SK-N-SH treated with all-trans-retinoic acid at 6 μM for 48 hours (cell line): ENCODE results near the gene CCL4.

Source experiments
- ATAC-seq: fragments of 200-7000 bp; cut with Tn5 transposase; 3 replicates; pipeline ENCODE4 v1.9.1; 2020; ENCODE audit warnings: mild to moderate bottlenecking, moderate library complexity
- ARNTL ChIP-seq: fragments of 450-650 bp; formaldehyde crosslinking; IDR thresholded peaks from 2 replicates; pipeline ENCODE4 v1.5.0; 2020; ENCODE audit warnings: low read depth, mild to moderate bottlenecking, moderate library complexity, borderline replicate concordance
- BACH2 ChIP-seq: fragments of 250-450 bp; sonication (Bioruptor Pico); IDR thresholded peaks from 2 replicates; pipeline ENCODE4 v1.9.0; 2021; ENCODE audit warnings: mild to moderate bottlenecking, borderline replicate concordance
- CSDC2 ChIP-seq: fragments of 250-450 bp; sonication (Bioruptor Pico); IDR thresholded peaks from 2 replicates; pipeline ENCODE4 v1.5.0; 2020; ENCODE audit warnings: mild to moderate bottlenecking, moderate library complexity
- CSRNP3 ChIP-seq: fragments of 250-450 bp; sonication (Bioruptor Pico); IDR thresholded peaks from 2 replicates; pipeline ENCODE4 v1.5.1; 2021; ENCODE audit warnings: mild to moderate bottlenecking, moderate library complexity
- ESRRG ChIP-seq: fragments of 250-450 bp; sonication (Bioruptor Pico); IDR thresholded peaks from 2 replicates; pipeline ENCODE4 v1.6.1; 2021; ENCODE audit warnings: mild to moderate bottlenecking
- ISL1 ChIP-seq: fragments of 250-450 bp; sonication (Bioruptor Pico); IDR thresholded peaks from 2 replicates; pipeline ENCODE4 v2.1.2; 2022; ENCODE audit warnings: mild to moderate bottlenecking, moderate library complexity
- OSR1 ChIP-seq: fragments of 250-450 bp; sonication (Bioruptor Pico); IDR thresholded peaks from 2 replicates; pipeline ENCODE4 v1.8.0; 2022; ENCODE audit warnings: moderate library complexity, mild to moderate bottlenecking, inconsistent platforms
- PATZ1 ChIP-seq: fragments of 250-450 bp; sonication (Bioruptor Pico); IDR thresholded peaks from 2 replicates; pipeline ENCODE4 v1.8.0; 2020; ENCODE audit warnings: mild to moderate bottlenecking, moderate library complexity, borderline replicate concordance
- PPARA ChIP-seq: fragments of 250-450 bp; sonication (Bioruptor Pico); IDR thresholded peaks from 2 replicates; pipeline ENCODE4 v1.5.0; 2020; ENCODE audit warnings: mild to moderate bottlenecking, borderline replicate concordance
- RARB ChIP-seq: fragments of 250-450 bp; sonication (Bioruptor Pico); IDR thresholded peaks from 2 replicates; pipeline ENCODE4 v1.8.0; 2021; ENCODE audit warnings: mild to moderate bottlenecking, moderate library complexity
- SNAI2 ChIP-seq: fragments of 250-450 bp; sonication (Bioruptor Pico); IDR thresholded peaks from 2 replicates; pipeline ENCODE4 v1.5.0; 2020; ENCODE audit warnings: mild to moderate bottlenecking, moderate library complexity
- TCF4 ChIP-seq: fragments of 250-450 bp; sonication (Bioruptor Pico); IDR thresholded peaks from 2 replicates; pipeline ENCODE4 v1.8.0; 2021; ENCODE audit warnings: mild to moderate bottlenecking, moderate library complexity, borderline replicate concordance
- TOX ChIP-seq: fragments of 250-450 bp; sonication (Bioruptor Pico); IDR thresholded peaks from 2 replicates; pipeline ENCODE4 v1.8.0; 2021; ENCODE audit warnings: mild to moderate bottlenecking, moderate library complexity, borderline replicate concordance
- ZC3H10 ChIP-seq: fragments of 250-450 bp; sonication (Bioruptor Pico); IDR thresholded peaks from 2 replicates; pipeline ENCODE4 v1.5.1; 2021; ENCODE audit warnings: mild to moderate bottlenecking, moderate library complexity
- ZFP3 ChIP-seq: fragments of 250-450 bp; sonication (Bioruptor Pico); IDR thresholded peaks from 2 replicates; pipeline ENCODE4 v1.5.0; 2020; ENCODE audit warnings: mild to moderate bottlenecking, moderate library complexity
- ZFP30 ChIP-seq: fragments of 450-650 bp; formaldehyde crosslinking; IDR thresholded peaks from 2 replicates; pipeline ENCODE4 v1.5.0; 2022; ENCODE audit warnings: mild to moderate bottlenecking, moderate library complexity
- ZNF565 ChIP-seq: fragments of 450-650 bp; formaldehyde crosslinking; conservative IDR thresholded peaks from 2 replicates; pipeline ENCODE4 v1.5.0; 2020; ENCODE audit warnings: low read depth, mild to moderate bottlenecking, moderate library complexity
- ZNF70 ChIP-seq: fragments of 450-650 bp; formaldehyde crosslinking; IDR thresholded peaks from 2 replicates; pipeline ENCODE4 v1.5.0; 2020; ENCODE audit warnings: mild to moderate bottlenecking, moderate library complexity
- TF ChIP-seq, protein P1 (sequence below): fragments of 250-450 bp; sonication (Bioruptor Pico); IDR thresholded peaks from 2 replicates; pipeline ENCODE4 v1.8.0; 2021; ENCODE audit warnings: low read depth, mild to moderate bottlenecking, moderate library complexity, borderline replicate concordance
- TF ChIP-seq, protein P2 (sequence below): fragments of 250-450 bp; sonication (Bioruptor Pico); IDR thresholded peaks from 2 replicates; pipeline ENCODE4 v1.5.0; 2020; ENCODE audit warnings: mild to moderate bottlenecking, moderate library complexity

Gene CCL4

DNA sequence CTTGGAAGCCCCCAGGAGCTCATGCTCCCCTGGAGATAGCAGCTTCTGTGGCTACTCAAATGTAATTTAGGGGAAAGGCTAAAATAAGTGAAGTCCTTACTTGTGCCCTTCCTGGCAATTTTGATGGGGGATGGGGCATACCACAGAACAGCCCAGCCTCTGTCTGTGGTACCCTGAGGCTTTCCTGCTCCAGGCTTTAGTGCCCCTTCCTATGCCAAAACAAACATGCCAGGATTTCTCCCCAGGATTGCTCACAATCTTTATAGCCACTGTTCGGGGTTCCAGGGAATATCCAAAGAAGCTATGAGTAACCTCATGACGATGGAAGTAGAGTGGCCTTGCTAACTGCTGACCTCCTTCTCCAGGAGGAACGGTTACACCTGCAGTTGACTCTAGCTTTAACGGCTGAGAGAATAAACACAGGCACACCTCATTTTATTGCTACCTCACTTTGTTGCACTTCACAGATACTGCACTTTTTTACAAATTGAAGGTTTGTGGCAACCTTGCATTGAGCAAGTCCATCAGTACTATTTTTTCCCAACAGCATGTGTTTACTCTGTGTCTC is 24.9 kb downstream of the CCL4 start:
- TF ChIP-seq SNAI2 (CRISPR knock-in tag) (no peak), TOX (CRISPR knock-in tag) (no peak), RARB (CRISPR knock-in tag) (no peak), CSDC2 (CRISPR knock-in tag) (no peak), ESRRG (no peak)
- TF ChIP-seq, protein P1, sequence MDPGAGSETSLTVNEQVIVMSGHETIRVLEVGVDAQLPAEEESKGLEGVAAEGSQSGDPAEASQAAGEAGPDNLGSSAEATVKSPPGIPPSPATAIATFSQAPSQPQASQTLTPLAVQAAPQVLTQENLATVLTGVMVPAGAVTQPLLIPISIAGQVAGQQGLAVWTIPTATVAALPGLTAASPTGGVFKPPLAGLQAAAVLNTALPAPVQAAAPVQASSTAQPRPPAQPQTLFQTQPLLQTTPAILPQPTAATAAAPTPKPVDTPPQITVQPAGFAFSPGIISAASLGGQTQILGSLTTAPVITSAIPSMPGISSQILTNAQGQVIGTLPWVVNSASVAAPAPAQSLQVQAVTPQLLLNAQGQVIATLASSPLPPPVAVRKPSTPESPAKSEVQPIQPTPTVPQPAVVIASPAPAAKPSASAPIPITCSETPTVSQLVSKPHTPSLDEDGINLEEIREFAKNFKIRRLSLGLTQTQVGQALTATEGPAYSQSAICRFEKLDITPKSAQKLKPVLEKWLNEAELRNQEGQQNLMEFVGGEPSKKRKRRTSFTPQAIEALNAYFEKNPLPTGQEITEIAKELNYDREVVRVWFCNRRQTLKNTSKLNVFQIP (CRISPR knock-in tag): no peak
- ATAC-seq: no peak

DNA sequence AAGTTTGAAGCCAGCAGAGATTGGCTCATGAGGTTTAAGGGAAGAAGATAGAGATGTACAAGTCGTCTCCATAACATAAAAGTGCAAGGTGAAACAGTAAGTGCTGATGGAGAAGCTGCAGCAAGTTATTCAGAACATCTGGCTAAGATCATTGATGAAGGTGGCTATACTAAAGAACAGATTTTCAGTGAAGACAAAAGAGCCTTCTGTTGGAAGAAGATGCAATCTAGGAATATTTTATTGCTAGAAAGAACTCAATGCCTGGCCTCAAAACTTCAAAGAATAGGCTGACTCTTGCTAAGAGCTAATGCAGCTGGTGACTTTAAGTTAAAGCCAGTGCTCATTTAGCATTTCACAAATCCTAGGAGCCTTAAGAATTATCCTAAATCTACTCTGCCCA is 26.0 kb downstream of the CCL4 start:
- ATAC-seq: no peak

More for the DNA sequence above, 26.0 kb downstream of the CCL4 start:
- TF ChIP-seq, protein P2, sequence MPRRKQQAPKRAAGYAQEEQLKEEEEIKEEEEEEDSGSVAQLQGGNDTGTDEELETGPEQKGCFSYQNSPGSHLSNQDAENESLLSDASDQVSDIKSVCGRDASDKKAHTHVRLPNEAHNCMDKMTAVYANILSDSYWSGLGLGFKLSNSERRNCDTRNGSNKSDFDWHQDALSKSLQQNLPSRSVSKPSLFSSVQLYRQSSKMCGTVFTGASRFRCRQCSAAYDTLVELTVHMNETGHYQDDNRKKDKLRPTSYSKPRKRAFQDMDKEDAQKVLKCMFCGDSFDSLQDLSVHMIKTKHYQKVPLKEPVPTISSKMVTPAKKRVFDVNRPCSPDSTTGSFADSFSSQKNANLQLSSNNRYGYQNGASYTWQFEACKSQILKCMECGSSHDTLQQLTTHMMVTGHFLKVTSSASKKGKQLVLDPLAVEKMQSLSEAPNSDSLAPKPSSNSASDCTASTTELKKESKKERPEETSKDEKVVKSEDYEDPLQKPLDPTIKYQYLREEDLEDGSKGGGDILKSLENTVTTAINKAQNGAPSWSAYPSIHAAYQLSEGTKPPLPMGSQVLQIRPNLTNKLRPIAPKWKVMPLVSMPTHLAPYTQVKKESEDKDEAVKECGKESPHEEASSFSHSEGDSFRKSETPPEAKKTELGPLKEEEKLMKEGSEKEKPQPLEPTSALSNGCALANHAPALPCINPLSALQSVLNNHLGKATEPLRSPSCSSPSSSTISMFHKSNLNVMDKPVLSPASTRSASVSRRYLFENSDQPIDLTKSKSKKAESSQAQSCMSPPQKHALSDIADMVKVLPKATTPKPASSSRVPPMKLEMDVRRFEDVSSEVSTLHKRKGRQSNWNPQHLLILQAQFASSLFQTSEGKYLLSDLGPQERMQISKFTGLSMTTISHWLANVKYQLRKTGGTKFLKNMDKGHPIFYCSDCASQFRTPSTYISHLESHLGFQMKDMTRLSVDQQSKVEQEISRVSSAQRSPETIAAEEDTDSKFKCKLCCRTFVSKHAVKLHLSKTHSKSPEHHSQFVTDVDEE (CRISPR knock-in tag): no peak
- no peak for TF ChIP-seq TOX (CRISPR knock-in tag)
- TF ChIP-seq ARNTL (CRISPR knock-in tag): no peak
- no peak for TF ChIP-seq RARB (CRISPR knock-in tag)
- no peak for TF ChIP-seq SNAI2 (CRISPR knock-in tag)
- TF ChIP-seq CSDC2 (CRISPR knock-in tag): no peak
- no peak for TF ChIP-seq ZC3H10
- no peak for TF ChIP-seq CSRNP3 (CRISPR knock-in tag)
- no peak for TF ChIP-seq OSR1 (CRISPR knock-in tag)
- TF ChIP-seq, protein P1 (CRISPR knock-in tag): no peak
- TF ChIP-seq BACH2 (CRISPR knock-in tag): no peak
- TF ChIP-seq ZNF565 (CRISPR knock-in tag): no peak
- TF ChIP-seq PPARA (CRISPR knock-in tag): no peak
- TF ChIP-seq PATZ1 (CRISPR knock-in tag): no peak
- no peak for TF ChIP-seq TCF4
- no peak for TF ChIP-seq ZFP3 (CRISPR knock-in tag)
- no peak for TF ChIP-seq ISL1 (CRISPR knock-in tag)
- no peak for TF ChIP-seq ZNF70 (CRISPR knock-in tag)
- TF ChIP-seq ZFP30 (CRISPR knock-in tag): no peak
